ENCODE measurements around the gene SAMD8.
"Not testable (repeated sequence)": the region's sequence is repeated elsewhere in the genome, so short reads cannot be mapped to it uniquely, and the experiment has no call there.

SAMD8 gene

GRCh38 chr10:75108684-75109458 is 2.6 kb upstream of the SAMD8 start:
- no peak for DNase-seq

- no peak for DNase-seq
Observed at GRCh38 chr10:75109459-75109778, 2.0 kb upstream of the SAMD8 start.

GRCh38 chr10:75110006-75110632 is 1.3 kb upstream of the SAMD8 start:
- DNase-seq: no peak

- peak; percentile 44 to 66 for DNase-seq
Observed at GRCh38 chr10:75111907-75112679, 637 bp downstream of the SAMD8 start.

GRCh38 chr10:75115137-75115536 is 3.7 kb downstream of the SAMD8 start:
- DNase-seq: no peak

GRCh38 chr10:75116941-75117775 is 5.7 kb downstream of the SAMD8 start:
- not testable (repeated sequence) for DNase-seq

GRCh38 chr10:75117995-75118394 is 6.5 kb downstream of the SAMD8 start:
- DNase-seq: no peak

- DNase-seq: not testable (repeated sequence)
Observed at GRCh38 chr10:75119444-75120066, 8.1 kb downstream of the SAMD8 start.

GRCh38 chr10:75121322-75121721 is 9.9 kb downstream of the SAMD8 start:
- DNase-seq: no peak

GRCh38 chr10:75122505-75122904 is 11.0 kb downstream of the SAMD8 start:
- no peak for DNase-seq

- DNase-seq: no peak
Observed at GRCh38 chr10:75123088-75123682, 11.7 kb downstream of the SAMD8 start.

- no peak for DNase-seq
Observed at GRCh38 chr10:75126277-75126676, 14.8 kb downstream of the SAMD8 start.

GRCh38 chr10:75127471-75127870 is 16.0 kb downstream of the SAMD8 start:
- no peak for DNase-seq

GRCh38 chr10:75128985-75129384 is 17.5 kb downstream of the SAMD8 start:
- peak in 1 of 2 donors; percentile 31 for DNase-seq

GRCh38 chr10:75129537-75129936 is 18.1 kb downstream of the SAMD8 start:
- DNase-seq: no peak

GRCh38 chr10:75133701-75134100 is 22.2 kb downstream of the SAMD8 start:
- DNase-seq: not testable (repeated sequence)

- no peak for DNase-seq
Observed at GRCh38 chr10:75136346-75136745, 24.9 kb downstream of the SAMD8 start.

GRCh38 chr10:75137533-75138438 is 26.3 kb downstream of the SAMD8 start:
- DNase-seq: no peak

- no peak for DNase-seq
Observed at GRCh38 chr10:75140246-75140645, 28.8 kb downstream of the SAMD8 start.

GRCh38 chr10:75143353-75143752 is 31.9 kb downstream of the SAMD8 start:
- DNase-seq: no peak

- no peak for DNase-seq
Observed at GRCh38 chr10:75145590-75145989, 34.1 kb downstream of the SAMD8 start.
